ENCODE measurements around the gene INHBE.
A peak's percentile ranks its signal among the peaks of the same experiment; 100 is the strongest.

The INHBE gene

DNA sequence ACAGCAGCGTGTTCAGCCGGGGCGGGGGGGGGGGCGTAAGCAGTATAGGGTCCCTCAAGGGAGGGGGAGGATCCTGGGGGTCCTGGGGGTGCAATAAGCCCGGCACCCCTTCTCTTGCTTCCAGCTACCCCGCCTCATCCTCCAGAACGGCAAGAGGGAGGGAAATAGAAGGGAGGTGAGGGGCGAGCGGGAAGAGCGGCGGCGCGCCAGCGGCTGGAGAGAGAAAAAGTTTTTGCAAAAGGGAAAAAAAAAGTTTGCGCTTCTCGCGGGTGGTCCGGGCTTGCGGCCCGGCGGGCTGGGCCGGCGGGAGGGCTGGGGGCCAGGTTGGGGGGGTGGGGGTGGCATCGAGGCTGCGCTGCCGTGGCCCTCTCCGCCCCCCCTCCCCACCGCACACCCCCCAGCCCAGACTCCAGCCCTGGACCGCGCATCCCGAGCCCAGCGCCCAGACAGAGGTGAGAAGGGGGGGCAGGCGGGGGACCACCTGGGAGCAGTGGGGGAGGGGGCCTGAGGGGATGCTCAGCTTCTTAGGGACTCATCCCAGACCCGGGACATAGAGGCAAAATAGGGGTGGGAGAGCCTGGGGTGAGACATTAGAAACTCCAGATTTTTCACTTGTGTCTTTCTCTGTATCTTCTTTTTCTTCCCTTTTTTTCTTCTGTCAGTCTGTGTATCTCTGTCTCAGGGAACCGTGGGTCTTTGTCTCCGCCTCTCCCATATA is 4.8 kb downstream of the INHBE start, which contains the start of gene GLI1 (continued):
- TF ChIP-seq, protein P1, sequence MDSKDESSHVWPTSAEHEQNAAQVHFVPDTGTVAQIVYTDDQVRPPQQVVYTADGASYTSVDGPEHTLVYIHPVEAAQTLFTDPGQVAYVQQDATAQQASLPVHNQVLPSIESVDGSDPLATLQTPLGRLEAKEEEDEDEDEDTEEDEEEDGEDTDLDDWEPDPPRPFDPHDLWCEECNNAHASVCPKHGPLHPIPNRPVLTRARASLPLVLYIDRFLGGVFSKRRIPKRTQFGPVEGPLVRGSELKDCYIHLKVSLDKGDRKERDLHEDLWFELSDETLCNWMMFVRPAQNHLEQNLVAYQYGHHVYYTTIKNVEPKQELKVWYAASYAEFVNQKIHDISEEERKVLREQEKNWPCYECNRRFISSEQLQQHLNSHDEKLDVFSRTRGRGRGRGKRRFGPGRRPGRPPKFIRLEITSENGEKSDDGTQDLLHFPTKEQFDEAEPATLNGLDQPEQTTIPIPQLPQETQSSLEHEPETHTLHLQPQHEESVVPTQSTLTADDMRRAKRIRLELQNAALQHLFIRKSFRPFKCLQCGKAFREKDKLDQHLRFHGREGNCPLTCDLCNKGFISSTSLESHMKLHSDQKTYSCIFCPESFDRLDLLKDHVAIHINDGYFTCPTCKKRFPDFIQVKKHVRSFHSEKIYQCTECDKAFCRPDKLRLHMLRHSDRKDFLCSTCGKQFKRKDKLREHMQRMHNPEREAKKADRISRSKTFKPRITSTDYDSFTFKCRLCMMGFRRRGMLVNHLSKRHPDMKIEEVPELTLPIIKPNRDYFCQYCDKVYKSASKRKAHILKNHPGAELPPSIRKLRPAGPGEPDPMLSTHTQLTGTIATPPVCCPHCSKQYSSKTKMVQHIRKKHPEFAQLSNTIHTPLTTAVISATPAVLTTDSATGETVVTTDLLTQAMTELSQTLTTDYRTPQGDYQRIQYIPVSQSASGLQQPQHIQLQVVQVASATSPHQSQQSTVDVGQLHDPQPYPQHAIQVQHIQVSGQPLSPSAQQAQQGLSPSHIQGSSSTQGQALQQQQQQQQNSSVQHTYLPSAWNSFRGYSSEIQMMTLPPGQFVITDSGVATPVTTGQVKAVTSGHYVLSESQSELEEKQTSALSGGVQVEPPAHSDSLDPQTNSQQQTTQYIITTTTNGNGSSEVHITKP (tag by site-specific recombination; IDR thresholded peaks at IDR 0.05): 0 out of 2 replicates have a peak, but pooled peaks have one; percentile 1
- TF ChIP-seq, protein P2, sequence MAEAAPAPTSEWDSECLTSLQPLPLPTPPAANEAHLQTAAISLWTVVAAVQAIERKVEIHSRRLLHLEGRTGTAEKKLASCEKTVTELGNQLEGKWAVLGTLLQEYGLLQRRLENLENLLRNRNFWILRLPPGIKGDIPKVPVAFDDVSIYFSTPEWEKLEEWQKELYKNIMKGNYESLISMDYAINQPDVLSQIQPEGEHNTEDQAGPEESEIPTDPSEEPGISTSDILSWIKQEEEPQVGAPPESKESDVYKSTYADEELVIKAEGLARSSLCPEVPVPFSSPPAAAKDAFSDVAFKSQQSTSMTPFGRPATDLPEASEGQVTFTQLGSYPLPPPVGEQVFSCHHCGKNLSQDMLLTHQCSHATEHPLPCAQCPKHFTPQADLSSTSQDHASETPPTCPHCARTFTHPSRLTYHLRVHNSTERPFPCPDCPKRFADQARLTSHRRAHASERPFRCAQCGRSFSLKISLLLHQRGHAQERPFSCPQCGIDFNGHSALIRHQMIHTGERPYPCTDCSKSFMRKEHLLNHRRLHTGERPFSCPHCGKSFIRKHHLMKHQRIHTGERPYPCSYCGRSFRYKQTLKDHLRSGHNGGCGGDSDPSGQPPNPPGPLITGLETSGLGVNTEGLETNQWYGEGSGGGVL (tag by site-specific recombination; IDR thresholded peaks at IDR 0.05): peak; percentile 69
- TF ChIP-seq KLF7 (tag by site-specific recombination; IDR thresholded peaks at IDR 0.05; ENCODE audit: borderline replicate concordance) (0 out of 2 replicates have a peak, but pooled peaks have one; percentile 9), GLIS2 (tag by site-specific recombination; IDR thresholded peaks at IDR 0.05) (peak; percentile 92), GLIS1 (tag by site-specific recombination; IDR thresholded peaks at IDR 0.05) (peak; percentile 68), ZFP41 (tag by site-specific recombination; IDR thresholded peaks at IDR 0.05; ENCODE audit: borderline replicate concordance) (no peak), ZNF560 (tag by site-specific recombination; IDR thresholded peaks at IDR 0.05; ENCODE audit: borderline replicate concordance) (no peak)
- TF ChIP-seq, protein P3, sequence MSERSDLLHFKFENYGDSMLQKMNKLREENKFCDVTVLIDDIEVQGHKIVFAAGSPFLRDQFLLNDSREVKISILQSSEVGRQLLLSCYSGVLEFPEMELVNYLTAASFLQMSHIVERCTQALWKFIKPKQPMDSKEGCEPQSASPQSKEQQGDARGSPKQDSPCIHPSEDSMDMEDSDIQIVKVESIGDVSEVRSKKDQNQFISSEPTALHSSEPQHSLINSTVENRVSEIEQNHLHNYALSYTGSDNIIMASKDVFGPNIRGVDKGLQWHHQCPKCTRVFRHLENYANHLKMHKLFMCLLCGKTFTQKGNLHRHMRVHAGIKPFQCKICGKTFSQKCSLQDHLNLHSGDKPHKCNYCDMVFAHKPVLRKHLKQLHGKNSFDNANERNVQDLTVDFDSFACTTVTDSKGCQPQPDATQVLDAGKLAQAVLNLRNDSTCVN (tag by site-specific recombination; optimal IDR thresholded peaks at IDR 0.05): peak; percentile 54
- TF ChIP-seq, protein P4, sequence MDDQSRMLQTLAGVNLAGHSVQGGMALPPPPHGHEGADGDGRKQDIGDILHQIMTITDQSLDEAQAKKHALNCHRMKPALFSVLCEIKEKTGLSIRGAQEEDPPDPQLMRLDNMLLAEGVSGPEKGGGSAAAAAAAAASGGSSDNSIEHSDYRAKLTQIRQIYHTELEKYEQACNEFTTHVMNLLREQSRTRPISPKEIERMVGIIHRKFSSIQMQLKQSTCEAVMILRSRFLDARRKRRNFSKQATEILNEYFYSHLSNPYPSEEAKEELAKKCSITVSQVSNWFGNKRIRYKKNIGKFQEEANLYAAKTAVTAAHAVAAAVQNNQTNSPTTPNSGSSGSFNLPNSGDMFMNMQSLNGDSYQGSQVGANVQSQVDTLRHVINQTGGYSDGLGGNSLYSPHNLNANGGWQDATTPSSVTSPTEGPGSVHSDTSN (CRISPR knock-in tag; IDR thresholded peaks at IDR 0.05): no peak

DNA sequence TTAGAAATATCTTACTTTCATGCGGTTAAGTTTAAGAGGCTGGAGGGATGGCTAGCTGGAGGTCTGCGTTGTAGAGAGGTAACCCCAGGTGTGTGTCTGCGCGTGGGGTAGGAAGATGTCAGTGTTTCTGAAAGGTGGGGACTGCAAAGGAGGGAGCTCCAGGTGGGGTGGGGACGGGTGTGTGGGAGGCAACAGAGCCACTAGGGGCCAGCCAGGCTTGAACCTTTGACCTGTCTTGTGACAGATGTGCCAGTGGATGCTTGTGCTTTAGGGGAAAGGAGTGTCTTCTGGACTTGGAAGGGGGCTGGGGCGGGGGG is 5.3 kb downstream of the INHBE start:
- no peak overlapping the region for H3K4me3 ChIP-seq (ENCODE audit: low read depth, low read length)
- no peak overlapping the region for H3K27ac ChIP-seq (ENCODE audit: extremely low read depth, low read depth, low read length)
- POLR2A ChIA-PET: interaction anchor here (0.6 to 4.0 kb wide), 4 partner anchors 46 to 231 kb away, joined by 3 to 13 read pairs (median 8); partner anchors contain the start of genes DDIT3 and SHMT2
- peaks cover 8% of the 10 kb centered on the region for H3K4me1 ChIP-seq (ENCODE audit: control insufficient read depth, insufficient read depth, low read length)
- no peaks in the 10 kb centered on the region for H3K9me3 ChIP-seq (ENCODE audit: control insufficient read depth, insufficient read depth, low read depth, low read length)
- CTCF ChIA-PET: interaction anchor here (1.2 to 4.2 kb wide), 5 partner anchors 7 to 217 kb away, joined by 5 to 38 read pairs (median 24); no protein-coding TSS in a partner anchor
- H3K36me3 ChIP-seq (ENCODE audit: control insufficient read depth in 2 of 2, insufficient read depth in 1 of 2, low read length in 2 of 2): no peaks in the 10 kb centered on the region
- TF ChIP-seq ZNF391 (tag by site-specific recombination; IDR thresholded peaks at IDR 0.05; ENCODE audit: borderline replicate concordance, low read depth): no peak
- TF ChIP-seq, protein P5, sequence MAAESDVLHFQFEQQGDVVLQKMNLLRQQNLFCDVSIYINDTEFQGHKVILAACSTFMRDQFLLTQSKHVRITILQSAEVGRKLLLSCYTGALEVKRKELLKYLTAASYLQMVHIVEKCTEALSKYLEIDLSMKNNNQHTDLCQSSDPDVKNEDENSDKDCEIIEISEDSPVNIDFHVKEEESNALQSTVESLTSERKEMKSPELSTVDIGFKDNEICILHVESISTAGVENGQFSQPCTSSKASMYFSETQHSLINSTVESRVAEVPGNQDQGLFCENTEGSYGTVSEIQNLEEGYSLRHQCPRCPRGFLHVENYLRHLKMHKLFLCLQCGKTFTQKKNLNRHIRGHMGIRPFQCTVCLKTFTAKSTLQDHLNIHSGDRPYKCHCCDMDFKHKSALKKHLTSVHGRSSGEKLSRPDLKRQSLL (tag by site-specific recombination; IDR thresholded peaks at IDR 0.05): no peak
- peak; percentile 37 for TF ChIP-seq ZFHX2 (tag by site-specific recombination; conservative IDR thresholded peaks at IDR 0.05)
- TF ChIP-seq ZNF621 (tag by site-specific recombination; IDR thresholded peaks at IDR 0.05): no peak
- TF ChIP-seq ZNF777 (tag by site-specific recombination; IDR thresholded peaks at IDR 0.05; ENCODE audit: borderline replicate concordance): no peak
- TF ChIP-seq, protein P6, sequence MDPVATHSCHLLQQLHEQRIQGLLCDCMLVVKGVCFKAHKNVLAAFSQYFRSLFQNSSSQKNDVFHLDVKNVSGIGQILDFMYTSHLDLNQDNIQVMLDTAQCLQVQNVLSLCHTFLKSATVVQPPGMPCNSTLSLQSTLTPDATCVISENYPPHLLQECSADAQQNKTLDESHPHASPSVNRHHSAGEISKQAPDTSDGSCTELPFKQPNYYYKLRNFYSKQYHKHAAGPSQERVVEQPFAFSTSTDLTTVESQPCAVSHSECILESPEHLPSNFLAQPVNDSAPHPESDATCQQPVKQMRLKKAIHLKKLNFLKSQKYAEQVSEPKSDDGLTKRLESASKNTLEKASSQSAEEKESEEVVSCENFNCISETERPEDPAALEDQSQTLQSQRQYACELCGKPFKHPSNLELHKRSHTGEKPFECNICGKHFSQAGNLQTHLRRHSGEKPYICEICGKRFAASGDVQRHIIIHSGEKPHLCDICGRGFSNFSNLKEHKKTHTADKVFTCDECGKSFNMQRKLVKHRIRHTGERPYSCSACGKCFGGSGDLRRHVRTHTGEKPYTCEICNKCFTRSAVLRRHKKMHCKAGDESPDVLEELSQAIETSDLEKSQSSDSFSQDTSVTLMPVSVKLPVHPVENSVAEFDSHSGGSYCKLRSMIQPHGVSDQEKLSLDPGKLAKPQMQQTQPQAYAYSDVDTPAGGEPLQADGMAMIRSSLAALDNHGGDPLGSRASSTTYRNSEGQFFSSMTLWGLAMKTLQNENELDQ (tag by site-specific recombination; IDR thresholded peaks at IDR 0.05; ENCODE audit: low read depth): no peak
- TF ChIP-seq ZNF626 (tag by site-specific recombination; IDR thresholded peaks at IDR 0.05): no peak
- TF ChIP-seq ZNF354C (tag by site-specific recombination; IDR thresholded peaks at IDR 0.05; ENCODE audit: borderline replicate concordance, low read depth): no peak
- TF ChIP-seq BCL11A (tag by site-specific recombination; IDR thresholded peaks at IDR 0.05; ENCODE audit: low read depth): peak; percentile 83
- no peak for TF ChIP-seq PRDM1 (tag by site-specific recombination; IDR thresholded peaks at IDR 0.05)
- TF ChIP-seq ZNF654 (tag by site-specific recombination; IDR thresholded peaks at IDR 0.05; ENCODE audit: low read depth): no peak
- TF ChIP-seq KLF8 (tag by site-specific recombination; IDR thresholded peaks at IDR 0.05): peak; percentile 63
- TF ChIP-seq ZNF335 (tag by site-specific recombination; conservative IDR thresholded peaks at IDR 0.05): no peak
- TF ChIP-seq ZNF292 (tag by site-specific recombination; IDR thresholded peaks at IDR 0.05; ENCODE audit: borderline replicate concordance, low read depth): no peak
- TF ChIP-seq ZNF175 (tag by site-specific recombination; IDR thresholded peaks at IDR 0.05): no peak

Measured in HEK293 (cell line).